SW 1271 (cell line): Measurements from ENCODE around the gene MAP2K6.

Experiments used
- DNase-seq, 2 experiments: peaks; one replicate each; lab custom pipeline; 2025; lab: John Stamatoyannopoulos, UW

MAP2K6 gene

GRCh38 chr17:69535016-69535570 lies 120.6 kb downstream of the MAP2K6 start:
- no peak for DNase-seq

- DNase-seq: no peak
Measured at GRCh38 chr17:69538795-69539194, 124.3 kb downstream of the MAP2K6 start.

- DNase-seq: no peak
Measured at GRCh38 chr17:69539274-69539673, 124.8 kb downstream of the MAP2K6 start.

- peak in 1 of 2 experiments; percentile 19 for DNase-seq
Measured at GRCh38 chr17:69539781-69540319, 125.4 kb downstream of the MAP2K6 start.

GRCh38 chr17:69540356-69540755 lies 125.9 kb downstream of the MAP2K6 start:
- no peak for DNase-seq

- DNase-seq: no peak
Measured at GRCh38 chr17:69547230-69547629, 132.7 kb downstream of the MAP2K6 start.

- DNase-seq: no peak
Measured at GRCh38 chr17:69547947-69548346, 133.4 kb downstream of the MAP2K6 start.

GRCh38 chr17:69551212-69552010 lies 136.9 kb downstream of the MAP2K6 start:
- no peak for DNase-seq

GRCh38 chr17:69552986-69553667 lies 138.6 kb downstream of the MAP2K6 start:
- no peak for DNase-seq

GRCh38 chr17:69555056-69555455 lies 140.6 kb downstream of the MAP2K6 start:
- DNase-seq: no peak

GRCh38 chr17:69557339-69557738 lies 142.8 kb downstream of the MAP2K6 start:
- no peak for DNase-seq

GRCh38 chr17:69558796-69559195 lies 144.3 kb downstream of the MAP2K6 start:
- no peak for DNase-seq

- no peak for DNase-seq
Measured at GRCh38 chr17:69560987-69561441, 146.5 kb downstream of the MAP2K6 start.

- no peak for DNase-seq
Measured at GRCh38 chr17:69561462-69561861, 147.0 kb downstream of the MAP2K6 start.

- no peak for DNase-seq
Measured at GRCh38 chr17:69565447-69565846, 150.9 kb downstream of the MAP2K6 start.

- DNase-seq: no peak
Measured at GRCh38 chr17:69567130-69567529, 152.6 kb downstream of the MAP2K6 start.

- no peak for DNase-seq
Measured at GRCh38 chr17:69572747-69573146, 158.2 kb downstream of the MAP2K6 start.

GRCh38 chr17:69573396-69573795 lies 158.9 kb downstream of the MAP2K6 start:
- no peak for DNase-seq

GRCh38 chr17:69574257-69575197 lies 160.0 kb downstream of the MAP2K6 start:
- DNase-seq: no peak

GRCh38 chr17:69575346-69575761 lies 160.9 kb downstream of the MAP2K6 start:
- no peak for DNase-seq

GRCh38 chr17:69577098-69577497 lies 162.6 kb downstream of the MAP2K6 start:
- no peak for DNase-seq
